HepG2 (cell line): Measurements from ENCODE around the gene TPD52L2. TPM values are rescaled to one million over a fixed set of nuclear protein-coding genes. Genes with fewer than 3 reads are reported as not detected.
A peak's percentile ranks its signal among the peaks of the same experiment; 100 is the strongest.

Source experiments
- HDAC2 ChIP-seq: sonication (generic); formaldehyde crosslinking; IDR thresholded peaks from 2 replicates; pipeline ENCODE4 v1.4.0; 2020; ENCODE audit warnings: missing genetic modification reagents
- IRF1 ChIP-seq: sonication (generic); formaldehyde crosslinking; IDR thresholded peaks from 2 replicates; pipeline ENCODE4 v1.4.0; 2020; ENCODE audit warnings: low read depth, mild to moderate bottlenecking, missing genetic modification reagents
- MYC ChIP-seq: sonication (generic); formaldehyde crosslinking; IDR thresholded peaks from 2 replicates; pipeline ENCODE4 v1.9.0; 2021; ENCODE audit warnings: missing genetic modification reagents, borderline replicate concordance
- MYPOP ChIP-seq: sonication (generic); formaldehyde crosslinking; IDR thresholded peaks from 2 replicates; pipeline ENCODE4 v1.8.1; 2023; ENCODE audit warnings: mild to moderate bottlenecking, moderate library complexity, missing genetic modification reagents
- PHF8 ChIP-seq: sonication (generic); formaldehyde crosslinking; IDR thresholded peaks from 2 replicates; pipeline ENCODE4 v1.5.0; 2020; ENCODE audit warnings: missing genetic modification reagents
- POLR2G ChIP-seq: fragments of 200-400 bp; formaldehyde crosslinking; IDR thresholded peaks from 2 replicates; pipeline ENCODE4 v1.6.1; 2018; ENCODE audit warnings: mild to moderate bottlenecking, low read depth, low read length, moderate library complexity
- SMAD1 ChIP-seq: sonication (generic); formaldehyde crosslinking; IDR thresholded peaks from 2 replicates; pipeline ENCODE4 v1.4.0; 2020; ENCODE audit warnings: missing genetic modification reagents, low read depth, mild to moderate bottlenecking, borderline replicate concordance
- SNRNP70 ChIP-seq: fragments of 200-400 bp; formaldehyde crosslinking; IDR thresholded peaks from 2 replicates; pipeline ENCODE4 v1.6.1; 2017; ENCODE audit warnings: mild to moderate bottlenecking, low read depth, low read length, moderate library complexity
- SP140L ChIP-seq: sonication (generic); formaldehyde crosslinking; IDR thresholded peaks from 2 replicates; pipeline ENCODE4 v1.4.0; 2020; ENCODE audit warnings: missing genetic modification reagents, borderline replicate concordance
- TRIM24 ChIP-seq: sonication (generic); formaldehyde crosslinking; IDR thresholded peaks from 2 replicates; pipeline ENCODE4 v1.8.0; 2022; ENCODE audit warnings: mild to moderate bottlenecking, missing genetic modification reagents
- ZBTB26 ChIP-seq: IDR thresholded peaks from 2 replicates; pipeline ENCODE4 v1.6.1; 2016; ENCODE audit warnings: missing compliant biosample characterization, missing genetic modification reagents, borderline replicate concordance
- ZFP90 ChIP-seq: sonication (generic); formaldehyde crosslinking; IDR thresholded peaks from 2 replicates; pipeline ENCODE4 v1.8.0; 2022; ENCODE audit warnings: missing genetic modification reagents, mild to moderate bottlenecking, inconsistent platforms, borderline replicate concordance
- ZFP91 ChIP-seq: sonication (generic); formaldehyde crosslinking; IDR thresholded peaks from 2 replicates; pipeline ENCODE4 v1.9.0; 2022; ENCODE audit warnings: missing genetic modification reagents, mild to moderate bottlenecking, borderline replicate concordance
- ZNF230 ChIP-seq: sonication (generic); formaldehyde crosslinking; IDR thresholded peaks from 2 replicates; pipeline ENCODE4 v1.4.0; 2020; ENCODE audit warnings: mild to moderate bottlenecking, missing genetic modification reagents
- ZNF317 ChIP-seq: sonication (generic); formaldehyde crosslinking; IDR thresholded peaks from 2 replicates; pipeline ENCODE4 v1.5.0; 2020; ENCODE audit warnings: mild to moderate bottlenecking, missing genetic modification reagents
- ZNF335 ChIP-seq: sonication (generic); formaldehyde crosslinking; IDR thresholded peaks from 2 replicates; pipeline ENCODE4 v1.4.0; 2020; ENCODE audit warnings: missing genetic modification reagents
- ZNF354B ChIP-seq: sonication (generic); formaldehyde crosslinking; IDR thresholded peaks from 2 replicates; pipeline ENCODE4 v1.8.0; 2022; ENCODE audit warnings: mild to moderate bottlenecking, missing genetic modification reagents
- ZNF432 ChIP-seq: sonication (generic); formaldehyde crosslinking; IDR thresholded peaks from 2 replicates; pipeline ENCODE4 v1.5.0; 2020; ENCODE audit warnings: missing genetic modification reagents, mild to moderate bottlenecking, borderline replicate concordance
- ZNF512 ChIP-seq: sonication (generic); formaldehyde crosslinking; IDR thresholded peaks from 2 replicates; pipeline ENCODE4 v1.4.0; 2020; ENCODE audit warnings: mild to moderate bottlenecking, missing genetic modification reagents
- ZNF782 ChIP-seq: sonication (generic); formaldehyde crosslinking; IDR thresholded peaks from 2 replicates; pipeline ENCODE4 v1.4.0; 2020; ENCODE audit warnings: missing genetic modification reagents, mild to moderate bottlenecking, borderline replicate concordance
- ZSCAN20 ChIP-seq: sonication (generic); formaldehyde crosslinking; IDR thresholded peaks from 2 replicates; pipeline ENCODE4 v1.4.0; 2020; ENCODE audit warnings: missing genetic modification reagents, mild to moderate bottlenecking, borderline replicate concordance
- polyA plus RNA-seq, 8 experiments: library from polyadenylated mRNA; depleted of rRNA in 3 of 8; stranded (reverse) in 7 of 8; unstranded in 1 of 8; fragments of >200 nt; fragmentation: Illumina TruSeq in 4 of 8; extraction: Trizol in 4 of 8; gene quantifications; 2 replicates each; pipeline versions ENCODE4 v1.2.1 to v1.2.3, GENCODE V29; 2011 to 2016; ENCODE audit warnings: low read depth in 4 of 8, missing spikeins in 1 of 8, mixed read lengths in 1 of 8; ENCODE audit not compliant: insufficient read depth in 1 of 8
- total RNA-seq, 5 experiments: library from RNA; depleted of rRNA; stranded (reverse); fragments of >200 nt; fragmentation: Illumina TruSeq; extraction: Trizol; gene quantifications; 2 replicates each; pipeline ENCODE4 v1.2.3, GENCODE V29; 2016; ENCODE audit warnings: low read depth in 1 of 5

The TPD52L2 gene
- total and polyA plus RNA-seq, 2 of the 13 experiments (the other 11 are each of a cell fraction or from before 2014, with no cell fraction given), result 156 to 184 TPM

GRCh38 chr20:63939061-63939935 lies 74.2 kb downstream of the TPD52L2 start (continued):
- TF ChIP-seq ZNF317, result no peak
- 0 out of 2 replicates have a peak, but pooled peaks have one; percentile 22 for TF ChIP-seq ZNF230 (CRISPR knock-in tag)
- no peak for TF ChIP-seq HDAC2
- no peak for TF ChIP-seq TRIM24 (CRISPR knock-in tag)
- no peak for TF ChIP-seq ZSCAN20 (CRISPR knock-in tag)
- TF ChIP-seq ZNF782 (CRISPR knock-in tag), result no peak
- TF ChIP-seq ZBTB26 (CRISPR knock-in tag), result no peak
- no peak for TF ChIP-seq ZNF335
- TF ChIP-seq ZNF512 (CRISPR knock-in tag), result no peak
- TF ChIP-seq MYC (CRISPR knock-in tag), result 0 out of 2 replicates have a peak, but pooled peaks have one; percentile 22
- no peak for TF ChIP-seq IRF1 (CRISPR knock-in tag)
- TF ChIP-seq POLR2G, result peak; percentile 50
- TF ChIP-seq PHF8 (CRISPR knock-in tag), result peak; percentile 38; the same call in 1 of the 2 replicates
- no peak for TF ChIP-seq SP140L (CRISPR knock-in tag)
- no peak for TF ChIP-seq SMAD1 (CRISPR knock-in tag)
- no peak for TF ChIP-seq ZNF354B (CRISPR knock-in tag)
- no peak for TF ChIP-seq ZNF432 (CRISPR knock-in tag)
- no peak for TF ChIP-seq SNRNP70
- no peak for TF ChIP-seq ZFP90 (CRISPR knock-in tag)
- no peak for TF ChIP-seq MYPOP (CRISPR knock-in tag)
- no peak for TF ChIP-seq ZFP91 (CRISPR knock-in tag)
